GM19324 (cell line): ENCODE measurements around the gene TXNDC11.

Experiments used
- ATAC-seq: cut with Tn5 transposase; IDR thresholded peaks from one replicate; pipeline ENCODE4 v1.9.1; 2021; ENCODE audit warnings: mild to moderate bottlenecking, moderate library complexity; ENCODE audit not compliant: unreplicated experiment, low FRiP score

Gene TXNDC11

GRCh38 chr16:11692651-11693050 lies 50.0 kb downstream of the TXNDC11 start:
- no peak for ATAC-seq

GRCh38 chr16:11692171-11692570 lies 50.5 kb downstream of the TXNDC11 start:
- ATAC-seq: no peak

- ATAC-seq: no peak
Measured at GRCh38 chr16:11691771-11692170, 50.9 kb downstream of the TXNDC11 start.

- no peak for ATAC-seq
Measured at GRCh38 chr16:11691235-11691634, 51.4 kb downstream of the TXNDC11 start.

GRCh38 chr16:11689031-11689840 lies 53.4 kb downstream of the TXNDC11 start:
- ATAC-seq: peak; percentile 72

GRCh38 chr16:11688520-11688886 lies 54.2 kb downstream of the TXNDC11 start:
- no peak for ATAC-seq

- no peak for ATAC-seq
Measured at GRCh38 chr16:11687601-11688519, 54.8 kb downstream of the TXNDC11 start.

- no peak for ATAC-seq
Measured at GRCh38 chr16:11686713-11687380, 55.8 kb downstream of the TXNDC11 start.

GRCh38 chr16:11685844-11686618 lies 56.6 kb downstream of the TXNDC11 start:
- no peak for ATAC-seq

- no peak for ATAC-seq
Measured at GRCh38 chr16:11684231-11685025, 58.2 kb downstream of the TXNDC11 start.

GRCh38 chr16:11683145-11683544 lies 59.5 kb downstream of the TXNDC11 start:
- ATAC-seq: no peak

GRCh38 chr16:11682655-11683096 lies 60.0 kb downstream of the TXNDC11 start:
- no peak for ATAC-seq

GRCh38 chr16:11681976-11682654 lies 60.5 kb downstream of the TXNDC11 start:
- no peak for ATAC-seq

- no peak for ATAC-seq
Measured at GRCh38 chr16:11681556-11681955, 61.1 kb downstream of the TXNDC11 start.

GRCh38 chr16:11679941-11680911 lies 62.4 kb downstream of the TXNDC11 start:
- ATAC-seq: no peak

- no peak for ATAC-seq
Measured at GRCh38 chr16:11679250-11679649, 63.4 kb downstream of the TXNDC11 start.

GRCh38 chr16:11677959-11678881 lies 64.4 kb downstream of the TXNDC11 start:
- no peak for ATAC-seq
